ENCODE results near the gene ZFTA. TPM values are rescaled to one million over a fixed set of nuclear protein-coding genes. Genes with fewer than 3 reads are reported as not detected.

ZFTA gene
- total and polyA plus RNA-seq, 2 donors (not counting 1 experiment from before 2014, with no cell fraction given) = 3.4 to 11.8 TPM

DNA sequence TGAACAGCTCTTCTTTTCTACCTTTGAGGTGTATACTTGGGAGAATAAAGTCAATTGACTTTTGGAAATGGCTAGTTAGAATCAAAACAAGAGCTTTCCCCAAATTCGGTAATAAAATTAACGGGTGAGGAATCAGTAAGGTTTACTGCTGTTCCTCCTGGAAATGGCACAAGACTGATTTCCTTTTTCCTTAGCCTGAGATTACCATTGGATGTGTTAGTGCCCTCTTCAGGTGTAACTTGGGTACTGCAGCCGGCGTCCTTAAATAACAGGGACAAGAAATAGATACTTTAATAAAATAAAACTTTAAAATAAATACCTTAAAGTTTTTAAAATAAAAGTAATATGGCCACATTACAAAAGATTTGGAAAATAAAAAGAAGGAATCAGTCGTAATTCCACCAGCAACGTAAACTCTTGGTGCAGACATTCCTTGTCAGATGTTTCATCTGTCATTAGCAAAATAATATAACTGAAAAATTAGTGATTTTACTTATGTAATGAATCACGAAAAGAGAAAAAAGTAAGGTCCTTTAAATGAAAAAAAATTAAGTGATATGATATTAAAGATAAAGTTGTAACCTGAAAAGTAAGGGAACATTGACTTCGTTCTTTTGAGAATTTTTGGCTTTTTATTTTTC is 29.7 kb downstream of the ZFTA start:
- H3K27ac ChIP-seq (ENCODE audit: low read length in 2 of 2) = no peak overlapping the region
- H3K4me1 ChIP-seq (ENCODE audit: control insufficient read depth in 2 of 2, insufficient read depth in 2 of 2, low read length in 2 of 2) = no peaks in the 10 kb centered on the region
- POLR2A ChIA-PET = interaction anchor here (0.7 kb wide), 1 partner anchor 49 kb away, joined by 6 read pairs; no protein-coding TSS in a partner anchor
- ATAC-seq (ENCODE audit: low read depth) (peak; percentile 47), DNase-seq (peak; percentile 75)
- Mint-ChIP-seq H3K4me3 (no peak overlapping the region), H3K9me3 (ENCODE audit: insufficient read depth) (no peaks in the 10 kb centered on the region), H3K4me1 (peaks cover 2% of the 10 kb centered on the region), H3K27ac (no peak overlapping the region), H3K27me3 (no peaks in the 10 kb centered on the region)
- no peaks in the 10 kb centered on the region for H4K20me1 ChIP-seq (ENCODE audit: control insufficient read depth, insufficient read depth, low read length, poor library complexity, severe bottlenecking)
- no peak overlapping the region for H3K4me2 ChIP-seq (replicated peaks; ENCODE audit: low read depth, low read length, poor library complexity, severe bottlenecking)
- H3K9ac ChIP-seq (ENCODE audit: low read length) = no peak overlapping the region
- H2AFZ ChIP-seq (ENCODE audit: insufficient read depth, low read depth, low read length, poor library complexity, severe bottlenecking) = no peak overlapping the region
- peaks cover 7% of the 10 kb centered on the region for H3K79me2 ChIP-seq (ENCODE audit: control insufficient read depth, insufficient read depth, low read length)
- TF ChIP-seq, protein P1, sequence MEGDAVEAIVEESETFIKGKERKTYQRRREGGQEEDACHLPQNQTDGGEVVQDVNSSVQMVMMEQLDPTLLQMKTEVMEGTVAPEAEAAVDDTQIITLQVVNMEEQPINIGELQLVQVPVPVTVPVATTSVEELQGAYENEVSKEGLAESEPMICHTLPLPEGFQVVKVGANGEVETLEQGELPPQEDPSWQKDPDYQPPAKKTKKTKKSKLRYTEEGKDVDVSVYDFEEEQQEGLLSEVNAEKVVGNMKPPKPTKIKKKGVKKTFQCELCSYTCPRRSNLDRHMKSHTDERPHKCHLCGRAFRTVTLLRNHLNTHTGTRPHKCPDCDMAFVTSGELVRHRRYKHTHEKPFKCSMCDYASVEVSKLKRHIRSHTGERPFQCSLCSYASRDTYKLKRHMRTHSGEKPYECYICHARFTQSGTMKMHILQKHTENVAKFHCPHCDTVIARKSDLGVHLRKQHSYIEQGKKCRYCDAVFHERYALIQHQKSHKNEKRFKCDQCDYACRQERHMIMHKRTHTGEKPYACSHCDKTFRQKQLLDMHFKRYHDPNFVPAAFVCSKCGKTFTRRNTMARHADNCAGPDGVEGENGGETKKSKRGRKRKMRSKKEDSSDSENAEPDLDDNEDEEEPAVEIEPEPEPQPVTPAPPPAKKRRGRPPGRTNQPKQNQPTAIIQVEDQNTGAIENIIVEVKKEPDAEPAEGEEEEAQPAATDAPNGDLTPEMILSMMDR (IDR thresholded peaks at IDR 0.05) = peak; percentile 97
- no peak for TF ChIP-seq EZH2 (IDR thresholded peaks at IDR 0.05; ENCODE audit: borderline replicate concordance, insufficient read depth, low read depth, low read length, poor library complexity, severe bottlenecking)
- CTCF ChIA-PET = interaction anchor here (0.7 to 9.4 kb wide), 29 partner anchors 10 to 348 kb away, joined by 3 to 146 read pairs (median 4); partner anchors contain the start of genes ATL3, PLAAT4 and RTN3
- H3K27me3 ChIP-seq (replicated peaks in 1 of 4; ENCODE audit: control extremely low read depth in 1 of 4, control insufficient read depth in 3 of 4, insufficient read depth in 4 of 4, low read length in 3 of 4) = no peaks in the 10 kb centered on the region
- no peaks in the 10 kb centered on the region for H3K36me3 ChIP-seq (replicated peaks in 1 of 2; ENCODE audit: control extremely low read depth in 1 of 2, control insufficient read depth in 1 of 2, extremely low read depth in 1 of 2, insufficient read depth in 2 of 2, low read length in 1 of 2)
- WGBS (ENCODE audit: insufficient coverage) = no CpG with 5 or more reads among the region's 8 CpGs
- intact Hi-C loops (cut with micrococcal nuclease) = loop anchor here (1.0 to 10.0 kb wide), 4 partner anchors 68 to 704 kb away; partner anchors contain the start of gene ATL3
- no peaks in the 10 kb centered on the region for H3K9me3 ChIP-seq (ENCODE audit: control extremely low read depth in 1 of 3, control insufficient read depth in 2 of 3, insufficient read depth in 1 of 3, low read length in 2 of 3)
- H3K4me3 ChIP-seq (ENCODE audit: control extremely low read depth in 1 of 5, extremely low read depth in 1 of 5, insufficient read depth in 1 of 5, low read depth in 2 of 5, low read length in 4 of 5) = no peak overlapping the region

DNA sequence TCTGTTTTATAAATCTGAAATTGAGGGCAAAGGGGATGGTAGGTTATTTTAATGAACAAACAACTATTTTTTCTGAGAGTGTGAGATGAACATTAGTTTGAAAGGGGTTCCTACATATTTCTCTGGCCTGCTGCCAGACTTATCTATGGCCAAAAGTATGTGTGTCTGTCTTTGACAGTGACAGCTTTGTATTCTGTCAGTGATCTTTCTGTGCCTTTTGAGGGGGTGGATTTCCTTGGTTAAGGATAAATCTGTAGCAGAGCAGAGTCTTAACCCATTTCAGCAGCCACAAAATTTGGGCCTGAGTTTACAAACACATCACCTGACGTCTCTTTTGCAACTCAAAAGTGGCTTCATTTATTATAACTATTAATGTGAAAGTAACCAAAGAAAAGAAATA is 30.9 kb downstream of the ZFTA start:
- Histone ChIP-seq H3K4me1 (ENCODE audit: control insufficient read depth in 2 of 2, insufficient read depth in 2 of 2, low read length in 2 of 2) (no peaks in the 10 kb centered on the region), H3K79me2 (ENCODE audit: control insufficient read depth, insufficient read depth, low read length) (peaks cover 4% of the 10 kb centered on the region), H3K27ac (ENCODE audit: low read length in 2 of 2) (no peak overlapping the region), H3K27me3 (replicated peaks in 1 of 4; ENCODE audit: control extremely low read depth in 1 of 4, control insufficient read depth in 3 of 4, insufficient read depth in 4 of 4, low read length in 3 of 4) (no peaks in the 10 kb centered on the region), H3K36me3 (replicated peaks in 1 of 2; ENCODE audit: control extremely low read depth in 1 of 2, control insufficient read depth in 1 of 2, extremely low read depth in 1 of 2, insufficient read depth in 2 of 2, low read length in 1 of 2) (no peaks in the 10 kb centered on the region), H2AFZ (ENCODE audit: insufficient read depth, low read depth, low read length, poor library complexity, severe bottlenecking) (no peak overlapping the region), H3K9ac (ENCODE audit: low read length) (no peak overlapping the region), H3K4me3 (ENCODE audit: control extremely low read depth in 1 of 5, extremely low read depth in 1 of 5, insufficient read depth in 1 of 5, low read depth in 2 of 5, low read length in 4 of 5) (no peak overlapping the region), H4K20me1 (ENCODE audit: control insufficient read depth, insufficient read depth, low read length, poor library complexity, severe bottlenecking) (no peaks in the 10 kb centered on the region), H3K4me2 (replicated peaks; ENCODE audit: low read depth, low read length, poor library complexity, severe bottlenecking) (no peak overlapping the region), H3K9me3 (ENCODE audit: control extremely low read depth in 1 of 3, control insufficient read depth in 2 of 3, insufficient read depth in 1 of 3, low read length in 2 of 3) (no peaks in the 10 kb centered on the region)
- peaks cover 2% of the 10 kb centered on the region for H3K4me1 Mint-ChIP-seq
- intact Hi-C loops (cut with micrococcal nuclease) = loop anchor here (1.0 to 10.0 kb wide), 4 partner anchors 66 to 703 kb away; partner anchors contain the start of gene ATL3
- ChIA-PET CTCF (interaction anchor here (0.9 to 9.4 kb wide), 21 partner anchors 9 to 702 kb away, joined by 3 to 146 read pairs (median 4); partner anchors contain the start of genes ATL3, PLAAT4 and RTN3), POLR2A (no interaction called here)
- no peaks in the 10 kb centered on the region for H3K9me3 Mint-ChIP-seq (ENCODE audit: insufficient read depth)
- no peaks in the 10 kb centered on the region for H3K27me3 Mint-ChIP-seq
- no peak overlapping the region for H3K27ac Mint-ChIP-seq
- TF ChIP-seq, protein P1 (IDR thresholded peaks at IDR 0.05) = no peak
- no peak for TF ChIP-seq EZH2 (IDR thresholded peaks at IDR 0.05; ENCODE audit: borderline replicate concordance, insufficient read depth, low read depth, low read length, poor library complexity, severe bottlenecking)
- no CpG with 5 or more reads among the region's 1 CpG for WGBS (ENCODE audit: insufficient coverage)
- no peak overlapping the region for H3K4me3 Mint-ChIP-seq
- no peak for ATAC-seq (ENCODE audit: low read depth)
- no peak for DNase-seq

All from B cell (primary cell).